ENCODE data around the gene ATP2B1.

GRCh38 chr12:89682284-89682683, 26.4 kb downstream of the ATP2B1 start:
- no peak for TF ChIP-seq GATA2 (IDR thresholded peaks at IDR 0.05; ENCODE audit: low read depth, low read length)
- TF ChIP-seq GATA3 (IDR thresholded peaks at IDR 0.05; ENCODE audit: low read depth, low read length) = no peak

Measured in SH-SY5Y (cell line).